IMR-90 (cell line): ENCODE results near the gene LRRC14B. TPM values are rescaled to one million over a fixed set of nuclear protein-coding genes. Genes with fewer than 3 reads are reported as not detected.

Experiments used
- ATAC-seq: fragments of 200-7000 bp; cut with Tn5 transposase; 2 replicates; pipeline ENCODE4 v1.9.1; 2020; ENCODE audit warnings: low read depth, mild to moderate bottlenecking, moderate library complexity
- BruUV-seq: library from RNA; stranded (reverse); fragments of 400-500 nt; replicated peaks from 2 replicates; lab custom pipeline; 2021; lab: Mats Ljungman, UMichigan
- CTCF ChIA-PET: fragments of 300-600 bp; formaldehyde crosslinking; extraction: SDS; loops from one replicate; lab custom pipeline; 2021; ENCODE audit warnings: antibody characterized with exemption; lab: Yijun Ruan, JAX
- POLR2A ChIA-PET: fragments of 300-600 bp; sonication (Branson Sonifier 250); formaldehyde crosslinking; loops from one replicate; lab custom pipeline; 2022; ENCODE audit warnings: antibody characterized with exemption; ENCODE audit not compliant: unreplicated experiment; lab: Charles Lee
- DNase-seq: peaks from one replicate; pipeline ENCODE4 v3.0.0; 2013
- H2AFZ ChIP-seq: replicated peaks from 2 replicates; pipeline ENCODE3; 2013; ENCODE audit warnings: low read length, mild to moderate bottlenecking; ENCODE audit not compliant: poor library complexity
- H2AK5ac ChIP-seq: 2 replicates; pipeline ENCODE4 v1.6.1; 2013; ENCODE audit warnings: low read depth, low read length, inconsistent platforms
- H2AK9ac ChIP-seq: replicated peaks from 2 replicates; pipeline ENCODE3; 2013; ENCODE audit warnings: mild to moderate bottlenecking, low read depth, low read length, moderate library complexity; ENCODE audit not compliant: poor library complexity
- H2BK120ac ChIP-seq: 2 replicates; pipeline ENCODE4 v1.6.1; 2013; ENCODE audit warnings: low read depth, low read length, inconsistent platforms
- H2BK15ac ChIP-seq: 3 replicates; pipeline ENCODE4 v1.6.1; 2013; ENCODE audit warnings: low read depth, low read length, inconsistent platforms
- H2BK20ac ChIP-seq: 2 replicates; pipeline ENCODE4 v1.6.1; 2013; ENCODE audit warnings: low read depth, mild to moderate bottlenecking, inconsistent platforms, low read length, moderate library complexity
- H2BK5ac ChIP-seq: 2 replicates; pipeline ENCODE4 v1.6.1; 2013; ENCODE audit warnings: mild to moderate bottlenecking, low read depth, low read length, inconsistent platforms; ENCODE audit not compliant: poor library complexity, severe bottlenecking
- H3K14ac ChIP-seq: replicated peaks from 2 replicates; pipeline ENCODE4 v1.6.1; 2013; ENCODE audit warnings: low read depth, low read length, inconsistent platforms
- H3K18ac ChIP-seq: 2 replicates; pipeline ENCODE4 v1.6.1; 2013; ENCODE audit warnings: low read depth, low read length, control low read depth
- H3K23ac ChIP-seq: 2 replicates; pipeline ENCODE4 v1.6.1; 2013; ENCODE audit warnings: low read depth, low read length, inconsistent platforms
- H3K27ac ChIP-seq: 2 replicates; pipeline ENCODE4 v1.5.1; 2013; ENCODE audit warnings: mild to moderate bottlenecking, control low read depth, low read length; ENCODE audit not compliant: insufficient read depth
- H3K27me3 ChIP-seq: 2 replicates; pipeline ENCODE4 v1.6.1; 2013; ENCODE audit warnings: low read length; ENCODE audit not compliant: control insufficient read depth, insufficient read depth
- H3K36me3 ChIP-seq: 2 replicates; pipeline ENCODE4 v1.6.1; 2013; ENCODE audit warnings: low read length, mixed read lengths; ENCODE audit not compliant: control insufficient read depth, insufficient read depth
- H3K4ac ChIP-seq: 2 replicates; pipeline ENCODE4 v1.6.1; 2013; ENCODE audit warnings: low read depth, low read length, inconsistent platforms
- H3K4me1 ChIP-seq: 2 replicates; pipeline ENCODE4 v1.6.1; 2013; ENCODE audit warnings: low read length, mixed read lengths; ENCODE audit not compliant: control insufficient read depth, insufficient read depth
- H3K4me2 ChIP-seq: 2 replicates; pipeline ENCODE4 v1.6.1; 2013; ENCODE audit warnings: low read depth, mild to moderate bottlenecking, control low read depth, low read length, moderate library complexity
- H3K4me3 ChIP-seq: 2 replicates; pipeline ENCODE4 v1.5.1; 2013; ENCODE audit warnings: low read depth, mild to moderate bottlenecking, control low read depth, low read length, moderate library complexity; ENCODE audit not compliant: insufficient read depth
- H3K56ac ChIP-seq: 2 replicates; pipeline ENCODE4 v1.6.1; 2013; ENCODE audit warnings: low read length, inconsistent platforms; ENCODE audit not compliant: insufficient read depth; ENCODE audit errors: extremely low read depth
- H3K79me1 ChIP-seq, 2 experiments: 2 replicates each; pipeline ENCODE4 v1.6.1; 2013; ENCODE audit warnings: low read length in 2 of 2, inconsistent platforms in 1 of 2, low read depth in 1 of 2
- H3K9ac ChIP-seq: 2 replicates; pipeline ENCODE4 v1.6.1; 2013; ENCODE audit warnings: low read depth, low read length, control low read depth
- H3K9me1 ChIP-seq: 2 replicates; pipeline ENCODE4 v1.6.1; 2013; ENCODE audit warnings: low read length, inconsistent platforms; ENCODE audit not compliant: insufficient read depth
- H3K9me3 ChIP-seq: 2 replicates; pipeline ENCODE4 v1.6.1; 2013; ENCODE audit warnings: low read length; ENCODE audit not compliant: control insufficient read depth, insufficient read depth
- H4K20me1 ChIP-seq: 2 replicates; pipeline ENCODE4 v1.6.1; 2013; ENCODE audit warnings: low read length, inconsistent platforms; ENCODE audit not compliant: insufficient read depth
- H4K5ac ChIP-seq: 2 replicates; pipeline ENCODE4 v1.6.1; 2013; ENCODE audit warnings: mild to moderate bottlenecking, low read depth, low read length, control low read depth
- H4K8ac ChIP-seq, 2 experiments: 2 replicates each; pipeline ENCODE4 v1.6.1; 2013; ENCODE audit warnings: low read depth in 2 of 2, low read length in 2 of 2, control low read depth in 1 of 2, inconsistent platforms in 1 of 2
- H4K91ac ChIP-seq: 2 replicates; pipeline ENCODE4 v1.6.1; 2013; ENCODE audit warnings: low read depth, low read length, inconsistent platforms; ENCODE audit not compliant: insufficient read depth
- BHLHE40 ChIP-seq: fragments of 150-350 bp; IDR thresholded peaks from 2 replicates; pipeline ENCODE4 v1.6.1; 2016; ENCODE audit warnings: mild to moderate bottlenecking, low read depth, low read length
- CHD1 ChIP-seq: IDR thresholded peaks from 2 replicates; pipeline ENCODE4 v1.6.1; 2012; ENCODE audit warnings: low read depth, low read length, improper control_type of control experiment
- CTCF ChIP-seq: conservative IDR thresholded peaks from 2 replicates; pipeline ENCODE4 v1.5.1; 2012; ENCODE audit warnings: mild to moderate bottlenecking, low read depth, low read length, improper control_type of control experiment
- FOS ChIP-seq: fragments of 150-350 bp; IDR thresholded peaks from 2 replicates; pipeline ENCODE4 v1.6.1; 2016; ENCODE audit warnings: low read depth, low read length
- MAZ ChIP-seq: IDR thresholded peaks from 2 replicates; pipeline ENCODE4 v1.6.1; 2012; ENCODE audit warnings: low read depth, mild to moderate bottlenecking, low read length, improper control_type of control experiment, moderate library complexity, borderline replicate concordance
- MXI1 ChIP-seq: IDR thresholded peaks from 2 replicates; pipeline ENCODE4 v1.6.1; 2012; ENCODE audit warnings: low read depth, mild to moderate bottlenecking, low read length, moderate library complexity, borderline replicate concordance
- NFE2L2 ChIP-seq: fragments of 150-350 bp; IDR thresholded peaks from 2 replicates; pipeline ENCODE4 v1.6.1; 2016; ENCODE audit warnings: low read depth, mild to moderate bottlenecking, low read length
- POLR2A ChIP-seq: IDR thresholded peaks from 2 replicates; pipeline ENCODE4 v1.6.1; 2012; ENCODE audit warnings: mild to moderate bottlenecking, low read depth, low read length
- RAD21 ChIP-seq: IDR thresholded peaks from 2 replicates; pipeline ENCODE4 v1.6.1; 2012; ENCODE audit warnings: low read length, improper control_type of control experiment
- RCOR1 ChIP-seq: IDR thresholded peaks from 2 replicates; pipeline ENCODE4 v1.6.1; 2012; ENCODE audit warnings: mild to moderate bottlenecking, low read length, improper control_type of control experiment; ENCODE audit not compliant: insufficient replicate concordance
- RFX5 ChIP-seq: IDR thresholded peaks from 2 replicates; pipeline ENCODE4 v1.8.0; 2012; ENCODE audit warnings: low read depth, mild to moderate bottlenecking, low read length, moderate library complexity
- SMC3 ChIP-seq: fragments of 150-350 bp; IDR thresholded peaks from 2 replicates; pipeline ENCODE4 v1.6.1; 2016; ENCODE audit warnings: low read depth, mild to moderate bottlenecking, antibody characterized with exemption, low read length, moderate library complexity
- USF2 ChIP-seq: fragments of 150-350 bp; IDR thresholded peaks from 2 replicates; pipeline ENCODE4 v1.6.1; 2017; ENCODE audit warnings: mild to moderate bottlenecking, antibody characterized with exemption, low read length, low read depth
- WGBS, 2 experiments: methylation state at CpG; one replicate each; pipeline versions ENCODE4 v1.1.5 to v1.1.7; 2013; ENCODE audit warnings: missing lambda C conversion rate in 2 of 2; ENCODE audit not compliant: insufficient read length in 1 of 2; ENCODE audit errors: extremely low coverage in 2 of 2; 5-methylcytosine and 5-hydroxymethylcytosine counted together
- dilution Hi-C: fragments of 300-500 bp; cut with HindIII; formaldehyde crosslinking; loops from one replicate; pipeline ENCODE4 v1.14.3; 2018; ENCODE audit warnings: low sequenced_read_pairs; ENCODE audit not compliant: unreplicated experiment
- in situ Hi-C: fragments of 300-500 bp; cut with MboI; formaldehyde crosslinking; loops from 3 replicates; pipeline ENCODE4 v1.14.3; 2019; ENCODE audit warnings: low sequenced_read_pairs, inconsistent platforms, mixed read lengths
- intact Hi-C: fragments of 100-400 bp; cut with micrococcal nuclease; formaldehyde crosslinking; loops from 2 replicates; pipeline ENCODE4 v1.10.0; 2022
- polyA plus RNA-seq, 3 experiments: library from polyadenylated mRNA; depleted of rRNA; stranded (reverse); fragments of >200 nt; gene quantifications; 2 replicates each; pipeline ENCODE4 v1.2.3, GENCODE V29; 2012; ENCODE audit warnings: low replicate concordance in 1 of 3
- total RNA-seq: library from RNA; depleted of rRNA; stranded (reverse); fragments of >200 nt; gene quantifications from 2 replicates; pipeline ENCODE4 v1.2.3, GENCODE V29; 2012
- TF ChIP-seq, protein P1 (sequence below): fragments of 150-350 bp; IDR thresholded peaks from 2 replicates; pipeline ENCODE4 v1.6.1; 2016; ENCODE audit warnings: low read depth, mild to moderate bottlenecking, low read length, moderate library complexity, borderline replicate concordance

LRRC14B gene
- total and polyA plus RNA-seq, 2 of the 4 experiments (the other 2 are of a cell fraction) = not detected

GRCh38 chr5:169728-170094 is 21.6 kb upstream of the LRRC14B start:
- BruUV-seq = no TSS peak
- Histone ChIP-seq H2BK20ac (peak overlapping the region; percentile 91; the same call in 1 of the 2 replicates), H3K23ac (0 out of 2 replicates have a peak overlapping the region, but pooled peaks have one; percentile 17), H3K36me3 (no peaks in the 10 kb centered on the region), H3K56ac (no peak overlapping the region; the same call in 1 of the 2 replicates), H2AK5ac (peak overlapping the region; percentile 98), H3K14ac (peak overlapping the region; percentile 52), H2BK120ac (peak overlapping the region; percentile 89), H3K4me3 (no peak overlapping the region), H3K79me1 (no peaks in the 10 kb centered on the region; a peak in 1 of 4 replicates), H2BK5ac (peak overlapping the region; percentile 54), H3K9ac (no peak overlapping the region), H3K4me1 (peaks cover 19% of the 10 kb centered on the region), H3K4me2 (no peak overlapping the region), H3K27me3 (0 out of 2 replicates have a peak, but pooled peaks cover 3% of the 10 kb centered on the region), H3K9me1 (peaks cover 24% of the 10 kb centered on the region; the same call in 1 of the 2 replicates), H4K20me1 (no peaks in the 10 kb centered on the region), H2AK9ac (peak overlapping the region; percentile 58), H4K5ac (no peak overlapping the region), H4K91ac (peak overlapping the region; percentile 92), H3K18ac (peak overlapping the region; percentile 12; the same call in 1 of the 2 replicates), H4K8ac (peak overlapping the region; percentile 67 to 81; a peak in 2 of 4 replicates), H3K27ac (peak overlapping the region; percentile 68; the same call in 1 of the 2 replicates), H3K4ac (peak overlapping the region; percentile 75), H3K9me3 (no peaks in the 10 kb centered on the region), H2AFZ (peak overlapping the region; percentile 66), H2BK15ac (peak overlapping the region; percentile 95; the same call in 2 of the 3 replicates)
- ATAC-seq (no peak), DNase-seq (no peak)
- intact Hi-C loops (no loop called here), dilution Hi-C loops (no loop called here), in situ Hi-C loops (no loop called here)
- TF ChIP-seq RAD21 = no peak
- no peak for TF ChIP-seq USF2
- no peak for TF ChIP-seq NFE2L2
- no peak for TF ChIP-seq MXI1
- no peak for TF ChIP-seq RCOR1
- no peak for TF ChIP-seq POLR2A
- no peak for TF ChIP-seq CHD1
- no peak for TF ChIP-seq MAZ
- TF ChIP-seq, protein P1, sequence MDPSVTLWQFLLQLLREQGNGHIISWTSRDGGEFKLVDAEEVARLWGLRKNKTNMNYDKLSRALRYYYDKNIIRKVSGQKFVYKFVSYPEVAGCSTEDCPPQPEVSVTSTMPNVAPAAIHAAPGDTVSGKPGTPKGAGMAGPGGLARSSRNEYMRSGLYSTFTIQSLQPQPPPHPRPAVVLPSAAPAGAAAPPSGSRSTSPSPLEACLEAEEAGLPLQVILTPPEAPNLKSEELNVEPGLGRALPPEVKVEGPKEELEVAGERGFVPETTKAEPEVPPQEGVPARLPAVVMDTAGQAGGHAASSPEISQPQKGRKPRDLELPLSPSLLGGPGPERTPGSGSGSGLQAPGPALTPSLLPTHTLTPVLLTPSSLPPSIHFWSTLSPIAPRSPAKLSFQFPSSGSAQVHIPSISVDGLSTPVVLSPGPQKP = no peak
- TF ChIP-seq SMC3 = no peak
- TF ChIP-seq BHLHE40 = no peak
- no peak for TF ChIP-seq FOS
- no peak for TF ChIP-seq RFX5
- TF ChIP-seq CTCF = no peak
- ChIA-PET POLR2A (no interaction called here), CTCF (interaction anchor here (3.2 kb wide), 1 partner anchor 18 kb away, joined by 19 read pairs; no protein-coding TSS in a partner anchor)
- 92% methylated on average over 3 of the region's 12 CpGs; no CpG with 5 or more reads in 1 of the 2 experiments for WGBS, 2 experiments
